Inflammatory macrophage (primary cell): ENCODE measurements around the gene ADAMTS20.
A peak's percentile ranks its signal among the peaks of the same experiment; 100 is the strongest.

Source experiments
- DNase-seq, 2 donors: peaks; one replicate each; pipeline ENCODE4 v3.0.0-alpha.2; 2020 to 2022

ADAMTS20 gene

GRCh38 chr12:43482311-43483085 lies 69.5 kb downstream of the ADAMTS20 start:
- DNase-seq, result no peak

DNA sequence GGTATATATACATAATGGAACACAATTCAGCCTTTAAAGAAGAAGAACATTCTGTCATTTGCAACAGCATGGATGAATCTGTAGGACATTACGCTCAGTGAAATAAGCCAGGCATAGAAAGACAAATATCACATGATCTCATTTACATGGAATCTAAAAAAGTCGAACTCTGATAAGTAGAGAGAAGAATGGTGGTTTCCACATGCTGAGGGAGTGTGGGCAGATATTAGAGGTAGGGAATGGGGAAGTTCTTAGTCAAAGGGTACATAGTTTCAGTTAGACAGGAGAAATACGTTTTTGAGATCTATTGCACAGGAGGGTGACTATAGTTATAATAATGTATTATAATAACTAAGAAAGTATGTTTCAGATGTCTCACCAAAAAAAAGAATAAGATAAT lies 71.4 kb downstream of the ADAMTS20 start:
- no peak for DNase-seq

- DNase-seq, result no peak
These were observed 89.3 kb downstream of the ADAMTS20 start for GRCh38 chr12:43462741-43463140.

GRCh38 chr12:43462080-43462479 lies 89.9 kb downstream of the ADAMTS20 start:
- DNase-seq, result no peak

GRCh38 chr12:43459285-43459684 lies 92.7 kb downstream of the ADAMTS20 start:
- DNase-seq, result no peak

- DNase-seq, result no peak
These were observed 98.2 kb downstream of the ADAMTS20 start for GRCh38 chr12:43453761-43454160.

GRCh38 chr12:43444940-43445564 lies 107.0 kb downstream of the ADAMTS20 start:
- peak; percentile 48 to 54 for DNase-seq

GRCh38 chr12:43436597-43436996 lies 115.4 kb downstream of the ADAMTS20 start:
- DNase-seq, result no peak

DNA sequence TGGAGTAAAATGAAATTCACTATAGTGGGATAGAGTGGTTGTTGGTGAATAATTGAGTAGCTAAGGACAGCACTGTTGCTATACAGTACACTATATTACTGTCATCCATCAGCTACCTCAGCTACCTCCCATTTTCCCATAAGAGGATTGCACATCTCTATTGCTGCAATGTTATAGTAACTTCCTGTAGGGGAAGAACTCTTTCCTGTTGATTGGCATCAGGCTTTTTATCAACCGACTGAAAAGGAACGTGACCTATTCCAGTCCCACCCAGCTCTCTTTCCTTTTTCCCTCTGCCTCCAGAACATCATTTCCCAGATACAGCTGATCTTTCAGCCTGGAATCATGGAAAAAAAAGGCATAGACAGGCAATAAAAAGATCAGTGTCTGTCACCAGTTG lies 117.4 kb downstream of the ADAMTS20 start:
- no peak for DNase-seq

DNA sequence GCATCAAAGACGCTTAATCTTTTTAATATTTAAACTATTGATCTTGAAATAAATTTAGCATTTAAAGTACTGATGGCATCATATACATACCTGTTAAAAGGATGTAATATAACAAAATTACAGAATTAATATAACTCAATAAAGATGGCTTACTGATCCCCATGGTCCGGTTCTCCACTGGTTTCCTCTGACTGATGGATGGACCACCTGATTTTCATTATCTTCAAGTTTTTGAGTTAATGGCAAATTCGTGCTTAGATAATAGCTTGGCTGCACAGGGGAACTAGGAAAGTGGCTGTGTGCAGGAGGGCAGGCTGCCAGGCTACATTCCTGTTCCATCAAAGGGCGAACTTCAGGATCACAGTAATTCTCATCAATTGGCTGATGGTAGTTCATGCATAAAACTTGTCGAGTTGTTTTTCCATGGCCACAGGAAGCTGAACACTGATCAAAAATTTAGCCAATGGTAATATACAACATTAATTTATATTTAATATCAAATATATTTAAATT lies 123.9 kb downstream of the ADAMTS20 start:
- DNase-seq, result no peak

GRCh38 chr12:43425361-43425760 lies 126.6 kb downstream of the ADAMTS20 start:
- no peak for DNase-seq

DNA sequence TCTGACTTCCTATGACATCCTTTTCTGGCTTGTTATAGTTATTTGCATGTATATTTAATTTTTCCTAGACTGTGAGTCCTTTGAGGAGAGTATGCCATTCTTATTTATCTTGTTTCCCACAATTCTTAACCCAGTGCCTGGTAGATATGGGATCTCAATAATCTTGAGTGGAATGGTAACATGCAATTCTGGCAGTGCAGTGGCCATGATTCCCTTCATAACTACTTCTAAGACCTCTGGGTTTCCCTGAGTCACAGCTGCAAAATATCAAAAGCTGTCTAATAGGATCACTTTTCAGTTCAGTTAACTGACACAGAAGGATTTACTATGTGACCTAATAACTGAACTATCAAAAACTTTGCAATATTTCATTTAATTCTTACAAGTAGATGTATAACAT lies 135.0 kb downstream of the ADAMTS20 start:
- DNase-seq, result no peak

GRCh38 chr12:43407816-43408645 lies 144.0 kb downstream of the ADAMTS20 start:
- DNase-seq, result no peak

- no peak for DNase-seq
These were observed 145.2 kb downstream of the ADAMTS20 start for GRCh38 chr12:43406801-43407200.

- no peak for DNase-seq
These were observed 149.6 kb downstream of the ADAMTS20 start for GRCh38 chr12:43402436-43402835.

DNA sequence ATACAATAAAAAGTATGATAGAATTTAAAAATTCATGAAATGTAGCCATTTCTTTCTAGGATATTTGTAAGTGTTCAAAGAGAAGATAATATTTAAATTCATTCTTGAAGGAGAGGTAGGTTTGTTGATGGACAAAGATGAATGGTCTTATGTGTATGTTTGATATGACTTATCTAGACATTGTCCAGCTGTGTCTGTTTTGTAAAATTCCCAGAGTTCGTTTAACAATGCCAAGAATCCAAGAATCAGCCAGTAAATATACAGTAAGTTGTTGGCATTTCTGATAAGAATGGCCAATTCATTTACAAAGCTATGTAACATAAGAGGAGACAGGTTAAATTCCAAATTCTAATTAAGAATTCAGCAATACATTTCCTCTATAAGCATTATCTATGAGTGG lies 150.9 kb downstream of the ADAMTS20 start:
- no peak for DNase-seq

- no peak for DNase-seq
These were observed 155.3 kb downstream of the ADAMTS20 start for GRCh38 chr12:43396671-43397070.

DNA sequence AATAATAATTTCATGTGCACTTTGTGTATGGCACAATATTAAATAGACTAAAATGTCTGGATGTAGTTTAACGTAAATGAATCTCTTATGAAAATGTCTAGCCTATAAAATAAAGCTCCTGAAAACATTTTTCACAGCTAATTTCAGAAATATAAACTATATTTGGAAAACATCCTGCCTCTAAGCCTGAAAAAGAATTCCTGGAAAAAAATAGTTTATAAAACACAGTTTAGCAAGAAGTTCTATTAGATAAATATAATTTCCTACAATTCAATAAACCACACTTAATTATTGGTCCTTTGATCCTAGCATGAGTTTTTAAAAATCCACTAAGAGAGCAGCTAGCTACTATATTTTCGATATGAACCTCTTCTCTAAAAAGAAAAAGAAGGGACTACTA lies 159.9 kb downstream of the ADAMTS20 start:
- DNase-seq, result no peak

DNA sequence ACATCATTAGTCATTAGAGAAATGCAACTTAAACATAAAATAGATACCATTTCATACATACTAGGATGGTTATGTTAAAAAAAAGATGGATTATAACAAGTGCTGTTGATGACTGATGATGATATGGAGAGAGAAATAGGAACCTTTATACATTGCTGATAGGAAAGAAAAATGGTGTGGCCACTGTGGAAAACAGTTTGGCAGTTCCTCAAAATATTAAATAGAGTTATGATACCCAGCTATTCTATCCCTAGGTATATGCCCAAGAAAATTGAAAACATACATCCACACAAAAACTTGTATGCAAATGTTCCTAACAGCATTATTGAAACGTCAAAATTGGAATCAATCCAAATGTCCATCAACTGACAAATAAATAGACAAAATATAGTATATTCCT lies 170.1 kb downstream of the ADAMTS20 start:
- DNase-seq, result no peak

DNA sequence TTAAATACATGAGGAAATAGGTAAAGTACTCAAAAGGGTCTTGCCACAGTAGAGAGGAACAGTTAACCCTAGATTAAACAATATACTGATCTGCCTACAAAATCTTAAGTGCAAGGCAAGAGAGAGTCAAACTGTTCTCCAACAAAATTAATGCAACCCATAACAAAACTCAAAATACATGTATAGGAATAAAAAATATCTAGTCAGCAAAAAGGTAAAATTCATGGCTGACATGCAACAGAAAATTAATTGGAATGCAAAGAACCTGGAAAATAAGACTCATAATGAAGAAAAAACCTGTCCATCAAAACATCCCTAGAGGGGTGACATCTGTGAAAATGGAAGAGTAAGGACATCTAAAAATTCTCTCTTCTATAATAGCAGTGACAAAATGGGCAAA lies 173.6 kb downstream of the ADAMTS20 start:
- DNase-seq, result no peak

DNA sequence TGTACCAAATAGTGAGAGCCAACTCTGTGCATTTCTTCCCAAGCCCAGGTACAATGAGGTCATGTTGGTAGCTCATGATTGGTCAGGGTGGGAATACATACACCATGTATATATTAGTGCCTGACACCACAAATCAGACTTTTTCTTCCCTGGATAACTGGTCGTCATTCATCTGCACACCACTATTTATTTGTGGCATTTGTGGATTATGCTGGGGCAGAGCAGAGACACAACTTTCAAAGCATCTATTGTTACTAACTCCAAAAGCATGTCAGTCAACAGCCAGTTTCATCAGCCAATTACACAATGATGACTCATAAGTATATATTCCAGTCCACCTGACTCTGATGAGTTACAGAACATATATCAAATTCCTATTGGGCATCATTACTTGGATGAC lies 181.7 kb downstream of the ADAMTS20 start:
- no peak for DNase-seq

- no peak for DNase-seq
These were observed 188.9 kb downstream of the ADAMTS20 start for GRCh38 chr12:43362910-43363694.
